ENCODE measurements around the gene DUSP22.
"Not testable (repeated sequence)": the region's sequence is repeated elsewhere in the genome, so short reads cannot be mapped to it uniquely, and the experiment has no call there.

The DUSP22 gene

DNA sequence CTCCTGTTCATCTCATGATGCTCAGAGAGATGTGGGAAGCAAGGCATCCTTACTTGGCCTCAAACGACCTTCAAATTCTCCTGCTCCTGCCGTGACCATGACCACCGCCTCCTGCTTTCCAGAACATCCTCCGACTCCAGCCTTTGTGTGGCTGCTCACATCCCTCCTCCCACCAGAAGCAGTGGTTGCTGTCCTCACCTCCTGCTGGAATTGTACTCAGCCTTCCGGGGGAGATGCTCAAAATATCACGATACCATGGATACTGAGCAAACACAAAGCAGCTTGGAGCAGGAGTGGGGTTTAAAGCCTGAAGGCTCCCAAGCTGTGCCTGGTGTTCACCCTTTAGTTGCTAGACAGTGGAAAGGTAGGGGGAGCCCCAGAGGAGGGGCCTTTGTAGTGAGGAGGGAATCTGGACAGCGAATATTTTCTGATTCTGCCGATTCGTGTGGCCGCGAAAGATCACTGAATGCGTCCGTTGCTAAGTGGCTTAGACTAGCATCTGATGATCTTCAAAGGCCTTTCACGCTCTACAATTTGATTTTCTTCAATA is 9.3 kb upstream of the DUSP22 start:
- no peak overlapping the region for H3K27ac ChIP-seq (ENCODE audit: low read length, poor library complexity, severe bottlenecking)
- H3K23ac ChIP-seq (ENCODE audit: low read length in 2 of 2): no peak overlapping the region
- H2BK5ac ChIP-seq (ENCODE audit: low read depth, low read length, poor library complexity, severe bottlenecking): no peak overlapping the region
- H3K79me1 ChIP-seq (replicated peaks; ENCODE audit: low read length, poor library complexity, severe bottlenecking): no peaks in the 10 kb centered on the region
- no peaks in the 10 kb centered on the region for H3K9me3 ChIP-seq (ENCODE audit: control insufficient read depth, low read length)
- no peak overlapping the region for H4K91ac ChIP-seq (ENCODE audit: low read length)
- H2BK12ac ChIP-seq (ENCODE audit: low read length in 2 of 2): no peak overlapping the region
- H3K36me3 ChIP-seq (ENCODE audit: control insufficient read depth in 1 of 2, insufficient read depth in 2 of 2, low read depth in 1 of 2, low read length in 2 of 2): no peaks in the 10 kb centered on the region
- no peak overlapping the region for H2AFZ ChIP-seq (ENCODE audit: low read depth, low read length)
- H3K4me2 ChIP-seq (ENCODE audit: low read length, poor library complexity, severe bottlenecking): no peak overlapping the region
- H2BK120ac ChIP-seq (ENCODE audit: low read depth, low read length): no peak overlapping the region
- H2AK5ac ChIP-seq (ENCODE audit: low read length, severe bottlenecking): no peak overlapping the region
- H3K27me3 ChIP-seq (ENCODE audit: control insufficient read depth in 1 of 2, insufficient read depth in 1 of 2, low read length in 2 of 2): peaks cover 8 to 13% of the 10 kb centered on the region in 2 experiments
- H3K18ac ChIP-seq (ENCODE audit: low read depth in 1 of 2, low read length in 2 of 2): no peak overlapping the region
- H2BK15ac ChIP-seq (ENCODE audit: low read depth, poor library complexity, severe bottlenecking): no peak overlapping the region
- no peak overlapping the region for H3K4me3 ChIP-seq (ENCODE audit: insufficient read depth in 1 of 2, low read depth in 1 of 2, low read length in 2 of 2)
- H3K4me1 ChIP-seq (ENCODE audit: control insufficient read depth, insufficient read depth, low read depth, low read length): no peaks in the 10 kb centered on the region
- DNase-seq: no peak
- WGBS: 89% methylated on average over 14 of the region's 14 CpGs
- H3K14ac ChIP-seq (ENCODE audit: low read length in 2 of 2): no peak overlapping the region
- H3K9ac ChIP-seq (ENCODE audit: low read length): no peak overlapping the region
- H4K8ac ChIP-seq (ENCODE audit: low read length): no peak overlapping the region
- no peak overlapping the region for H3K4ac ChIP-seq (ENCODE audit: low read depth in 1 of 2, low read length in 2 of 2)

DNA sequence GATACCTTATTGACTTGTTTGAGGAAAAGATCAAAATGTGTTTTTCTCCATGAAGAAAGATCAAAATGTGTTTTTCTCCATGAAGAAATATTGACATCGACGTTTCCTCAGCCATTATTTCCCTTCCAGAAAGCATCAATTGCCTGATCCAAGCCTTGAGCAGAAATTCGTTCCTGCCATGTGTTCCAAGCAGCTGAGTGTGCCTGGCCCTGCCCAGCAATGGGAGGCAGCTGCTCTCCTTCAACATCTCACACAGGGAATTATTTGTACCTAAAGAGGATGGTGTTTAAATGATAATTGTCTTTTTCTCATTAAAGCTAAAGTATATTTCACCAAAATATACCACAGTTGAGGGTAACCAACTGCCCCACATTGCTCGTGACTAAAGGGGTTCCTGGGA is 7.8 kb upstream of the DUSP22 start:
- H2BK120ac ChIP-seq (ENCODE audit: low read depth, low read length): no peak overlapping the region
- H2BK5ac ChIP-seq (ENCODE audit: low read depth, low read length, poor library complexity, severe bottlenecking): no peak overlapping the region
- H3K23ac ChIP-seq (ENCODE audit: low read length in 2 of 2): no peak overlapping the region
- H2AFZ ChIP-seq (ENCODE audit: low read depth, low read length): no peak overlapping the region
- H3K9ac ChIP-seq (ENCODE audit: low read length): no peak overlapping the region
- no peak overlapping the region for H3K4ac ChIP-seq (ENCODE audit: low read depth in 1 of 2, low read length in 2 of 2)
- H3K4me3 ChIP-seq (ENCODE audit: insufficient read depth in 1 of 2, low read depth in 1 of 2, low read length in 2 of 2): no peak overlapping the region
- no peak overlapping the region for H3K18ac ChIP-seq (ENCODE audit: low read depth in 1 of 2, low read length in 2 of 2)
- no peak overlapping the region for H3K4me2 ChIP-seq (ENCODE audit: low read length, poor library complexity, severe bottlenecking)
- H4K8ac ChIP-seq (ENCODE audit: low read length): no peak overlapping the region
- no peaks in the 10 kb centered on the region for H3K36me3 ChIP-seq (ENCODE audit: control insufficient read depth in 1 of 2, insufficient read depth in 2 of 2, low read depth in 1 of 2, low read length in 2 of 2)
- no peak overlapping the region for H3K27ac ChIP-seq (ENCODE audit: low read length, poor library complexity, severe bottlenecking)
- no peak overlapping the region for H2AK5ac ChIP-seq (ENCODE audit: low read length, severe bottlenecking)
- H3K14ac ChIP-seq (ENCODE audit: low read length in 2 of 2): no peak overlapping the region
- no peaks in the 10 kb centered on the region for H3K9me3 ChIP-seq (ENCODE audit: control insufficient read depth, low read length)
- H2BK12ac ChIP-seq (ENCODE audit: low read length in 2 of 2): no peak overlapping the region
- H3K27me3 ChIP-seq (ENCODE audit: control insufficient read depth in 1 of 2, insufficient read depth in 1 of 2, low read length in 2 of 2): peaks cover 4 to 20% of the 10 kb centered on the region in 2 experiments
- H3K79me1 ChIP-seq (replicated peaks; ENCODE audit: low read length, poor library complexity, severe bottlenecking): no peaks in the 10 kb centered on the region
- DNase-seq: no peak
- no peaks in the 10 kb centered on the region for H3K4me1 ChIP-seq (ENCODE audit: control insufficient read depth, insufficient read depth, low read depth, low read length)
- H2BK15ac ChIP-seq (ENCODE audit: low read depth, poor library complexity, severe bottlenecking): no peak overlapping the region
- no peak overlapping the region for H4K91ac ChIP-seq (ENCODE audit: low read length)
- 63% methylated on average over 4 of the region's 4 CpGs for WGBS

DNA sequence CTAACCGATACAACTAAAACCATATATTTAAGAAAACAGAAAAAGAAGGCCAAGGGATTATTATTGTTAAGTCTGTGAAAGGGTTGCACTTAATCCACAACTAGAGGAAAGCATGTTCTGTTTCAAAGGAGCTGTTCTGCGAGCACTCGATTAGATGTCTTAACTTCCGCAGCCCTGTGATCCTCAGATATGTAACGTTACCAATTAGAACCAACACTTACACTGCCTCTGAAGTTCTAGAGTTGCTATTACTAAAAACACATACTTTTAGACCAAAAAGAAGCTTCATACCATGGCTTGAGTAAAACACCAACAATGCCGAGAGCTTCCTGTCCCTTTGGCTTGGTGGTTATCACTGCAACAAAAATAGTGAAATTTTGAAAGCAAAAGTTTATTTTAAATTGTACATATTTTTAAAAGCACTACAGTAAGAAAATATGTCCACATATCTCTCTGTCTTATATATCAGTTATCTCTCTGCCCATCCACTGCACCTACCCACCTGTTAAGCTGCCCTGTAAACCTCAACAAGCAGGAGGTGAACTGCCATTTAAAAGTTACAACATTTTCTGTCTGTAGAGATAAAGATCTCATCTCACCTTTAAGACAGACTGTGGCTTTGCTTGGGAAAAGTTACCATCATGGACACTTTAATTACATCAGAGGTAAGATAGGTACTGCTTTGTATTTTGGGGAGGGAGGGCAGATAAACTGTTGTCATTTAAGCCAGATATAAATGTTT is 7.1 kb upstream of the DUSP22 start:
- peaks cover 4 to 20% of the 10 kb centered on the region in 2 experiments for H3K27me3 ChIP-seq (ENCODE audit: control insufficient read depth in 1 of 2, insufficient read depth in 1 of 2, low read length in 2 of 2)
- H2BK15ac ChIP-seq (ENCODE audit: low read depth, poor library complexity, severe bottlenecking): no peak overlapping the region
- H3K36me3 ChIP-seq (ENCODE audit: control insufficient read depth in 1 of 2, insufficient read depth in 2 of 2, low read depth in 1 of 2, low read length in 2 of 2): no peaks in the 10 kb centered on the region
- no peaks in the 10 kb centered on the region for H3K9me3 ChIP-seq (ENCODE audit: control insufficient read depth, low read length)
- DNase-seq: no peak
- no peak overlapping the region for H2AK5ac ChIP-seq (ENCODE audit: low read length, severe bottlenecking)
- no peak overlapping the region for H3K18ac ChIP-seq (ENCODE audit: low read depth in 1 of 2, low read length in 2 of 2)
- no peak overlapping the region for H3K4me2 ChIP-seq (ENCODE audit: low read length, poor library complexity, severe bottlenecking)
- H2AFZ ChIP-seq (ENCODE audit: low read depth, low read length): no peak overlapping the region
- H3K4me1 ChIP-seq (ENCODE audit: control insufficient read depth, insufficient read depth, low read depth, low read length): no peaks in the 10 kb centered on the region
- H2BK12ac ChIP-seq (ENCODE audit: low read length in 2 of 2): no peak overlapping the region
- H4K91ac ChIP-seq (ENCODE audit: low read length): no peak overlapping the region
- no peak overlapping the region for H3K9ac ChIP-seq (ENCODE audit: low read length)
- 86% methylated on average over 5 of the region's 6 CpGs for WGBS
- H3K79me1 ChIP-seq (replicated peaks; ENCODE audit: low read length, poor library complexity, severe bottlenecking): no peaks in the 10 kb centered on the region
- H2BK5ac ChIP-seq (ENCODE audit: low read depth, low read length, poor library complexity, severe bottlenecking): no peak overlapping the region
- no peak overlapping the region for H3K27ac ChIP-seq (ENCODE audit: low read length, poor library complexity, severe bottlenecking)
- H4K8ac ChIP-seq (ENCODE audit: low read length): no peak overlapping the region
- H3K4ac ChIP-seq (ENCODE audit: low read depth in 1 of 2, low read length in 2 of 2): no peak overlapping the region
- H3K23ac ChIP-seq (ENCODE audit: low read length in 2 of 2): no peak overlapping the region
- no peak overlapping the region for H3K14ac ChIP-seq (ENCODE audit: low read length in 2 of 2)
- H3K4me3 ChIP-seq (ENCODE audit: insufficient read depth in 1 of 2, low read depth in 1 of 2, low read length in 2 of 2): no peak overlapping the region
- no peak overlapping the region for H2BK120ac ChIP-seq (ENCODE audit: low read depth, low read length)

DNA sequence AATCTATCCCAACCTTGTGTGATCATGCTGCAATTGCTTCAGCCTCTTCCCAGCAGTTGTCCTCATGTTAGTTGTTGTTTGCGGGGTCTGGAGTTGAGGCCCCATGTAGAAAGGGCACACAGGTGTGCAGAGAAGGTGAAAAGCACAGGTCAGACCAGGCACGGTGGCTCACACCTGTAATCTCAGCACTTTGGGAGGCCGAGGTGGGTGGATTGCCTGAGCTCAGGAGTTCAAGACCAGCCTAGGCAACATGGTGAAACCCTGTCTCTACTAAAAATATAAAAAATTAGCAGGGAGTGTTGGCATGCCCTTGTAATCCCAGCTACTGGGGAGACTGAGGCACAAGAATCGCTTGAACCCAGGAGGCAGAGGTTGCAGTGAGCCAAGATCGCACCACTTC is 6.4 kb upstream of the DUSP22 start:
- not testable (repeated sequence) for H3K4me1 ChIP-seq (ENCODE audit: control insufficient read depth, insufficient read depth, low read depth, low read length); H4K91ac ChIP-seq (ENCODE audit: low read length); H2BK5ac ChIP-seq (ENCODE audit: low read depth, low read length, poor library complexity, severe bottlenecking); H3K27ac ChIP-seq (ENCODE audit: low read length, poor library complexity, severe bottlenecking); H3K18ac ChIP-seq (ENCODE audit: low read depth in 1 of 2, low read length in 2 of 2); H4K8ac ChIP-seq (ENCODE audit: low read length); H3K9ac ChIP-seq (ENCODE audit: low read length); H2AK5ac ChIP-seq (ENCODE audit: low read length, severe bottlenecking); H2AFZ ChIP-seq (ENCODE audit: low read depth, low read length); H3K36me3 ChIP-seq (ENCODE audit: control insufficient read depth in 1 of 2, insufficient read depth in 2 of 2, low read depth in 1 of 2, low read length in 2 of 2); H3K4me2 ChIP-seq (ENCODE audit: low read length, poor library complexity, severe bottlenecking); H2BK120ac ChIP-seq (ENCODE audit: low read depth, low read length); H3K79me1 ChIP-seq (replicated peaks; ENCODE audit: low read length, poor library complexity, severe bottlenecking); H3K23ac ChIP-seq (ENCODE audit: low read length in 2 of 2); DNase-seq; H3K14ac ChIP-seq (ENCODE audit: low read length in 2 of 2); H3K4me3 ChIP-seq (ENCODE audit: insufficient read depth in 1 of 2, low read depth in 1 of 2, low read length in 2 of 2); H3K4ac ChIP-seq (ENCODE audit: low read depth in 1 of 2, low read length in 2 of 2); H2BK15ac ChIP-seq (ENCODE audit: low read depth, poor library complexity, severe bottlenecking); H2BK12ac ChIP-seq (ENCODE audit: low read length in 2 of 2); H3K9me3 ChIP-seq (ENCODE audit: control insufficient read depth, low read length)
- WGBS: 72% methylated on average over 5 of the region's 5 CpGs
- peaks cover 4 to 20% of the 10 kb centered on the region in 2 experiments for H3K27me3 ChIP-seq (ENCODE audit: control insufficient read depth in 1 of 2, insufficient read depth in 1 of 2, low read length in 2 of 2)
